Measurements from ENCODE around the gene HBB. TPM values are rescaled to one million over a fixed set of nuclear protein-coding genes. Genes with fewer than 3 reads are reported as not detected.

Gene HBB
- total RNA-seq, 2 experiments from 2014 or later: not detected

- intact Hi-C loops (cut with micrococcal nuclease): no loop called here
- H3K4me3 Mint-ChIP-seq: no peak overlapping the region
- no peak overlapping the region for H3K27ac Mint-ChIP-seq
- H3K27me3 Mint-ChIP-seq (ENCODE audit: low read depth): peaks cover 4% of the 10 kb centered on the region
- H3K9me3 Mint-ChIP-seq: no peaks in the 10 kb centered on the region
- DNase-seq: no peak
- H3K36me3 Mint-ChIP-seq (ENCODE audit: low read depth): no peaks in the 10 kb centered on the region
- H3K4me1 Mint-ChIP-seq (ENCODE audit: low read depth): no peaks in the 10 kb centered on the region
- CTCF ChIA-PET: no interaction called here
Measured at GRCh38 chr11:5231111-5231510, 4.2 kb upstream of the HBB start.

GRCh38 chr11:5230266-5230665 lies 3.4 kb upstream of the HBB start:
- no peaks in the 10 kb centered on the region for H3K36me3 Mint-ChIP-seq (ENCODE audit: low read depth)
- peaks cover 2% of the 10 kb centered on the region for H3K27me3 Mint-ChIP-seq (ENCODE audit: low read depth)
- H3K27ac Mint-ChIP-seq: no peak overlapping the region
- DNase-seq: no peak
- H3K4me3 Mint-ChIP-seq: no peak overlapping the region
- H3K9me3 Mint-ChIP-seq: no peaks in the 10 kb centered on the region
- intact Hi-C loops (cut with micrococcal nuclease): no loop called here
- no peaks in the 10 kb centered on the region for H3K4me1 Mint-ChIP-seq (ENCODE audit: low read depth)
- CTCF ChIA-PET: no interaction called here

DNA sequence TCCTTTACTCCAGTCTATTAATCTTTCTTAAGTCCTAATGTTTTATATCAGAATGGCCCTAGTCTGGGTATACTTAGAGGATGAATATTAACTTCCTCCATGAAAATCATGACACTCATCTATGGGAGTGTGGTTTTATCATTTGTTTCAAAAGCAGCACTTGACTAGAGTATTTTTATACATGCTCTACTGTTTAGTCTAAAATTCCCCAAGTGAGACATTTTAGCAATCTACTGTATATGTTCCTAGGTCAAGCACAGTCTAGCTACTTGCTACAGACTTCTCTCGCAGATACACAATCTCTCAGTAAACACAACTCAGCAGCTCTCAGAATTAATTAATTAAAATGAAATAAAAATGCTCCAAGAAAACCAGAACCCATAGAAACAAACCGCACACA lies 2.9 kb upstream of the HBB start:
- CTCF ChIA-PET: no interaction called here
- no peak overlapping the region for H3K27ac Mint-ChIP-seq
- no peaks in the 10 kb centered on the region for H3K36me3 Mint-ChIP-seq (ENCODE audit: low read depth)
- no peak overlapping the region for H3K4me3 Mint-ChIP-seq
- no peaks in the 10 kb centered on the region for H3K9me3 Mint-ChIP-seq
- H3K4me1 Mint-ChIP-seq (ENCODE audit: low read depth): no peaks in the 10 kb centered on the region
- intact Hi-C loops (cut with micrococcal nuclease): no loop called here
- no peak for DNase-seq
- no peaks in the 10 kb centered on the region for H3K27me3 Mint-ChIP-seq (ENCODE audit: low read depth)

- DNase-seq: no peak
- Mint-ChIP-seq H3K27ac (no peak overlapping the region), H3K27me3 (ENCODE audit: low read depth) (no peaks in the 10 kb centered on the region), H3K4me3 (no peak overlapping the region), H3K4me1 (ENCODE audit: low read depth) (no peaks in the 10 kb centered on the region), H3K9me3 (no peaks in the 10 kb centered on the region), H3K36me3 (ENCODE audit: low read depth) (no peaks in the 10 kb centered on the region)
- CTCF ChIA-PET: no interaction called here
- intact Hi-C loops (cut with micrococcal nuclease): no loop called here
Measured at GRCh38 chr11:5229356-5229755, 2.5 kb upstream of the HBB start.

DNA sequence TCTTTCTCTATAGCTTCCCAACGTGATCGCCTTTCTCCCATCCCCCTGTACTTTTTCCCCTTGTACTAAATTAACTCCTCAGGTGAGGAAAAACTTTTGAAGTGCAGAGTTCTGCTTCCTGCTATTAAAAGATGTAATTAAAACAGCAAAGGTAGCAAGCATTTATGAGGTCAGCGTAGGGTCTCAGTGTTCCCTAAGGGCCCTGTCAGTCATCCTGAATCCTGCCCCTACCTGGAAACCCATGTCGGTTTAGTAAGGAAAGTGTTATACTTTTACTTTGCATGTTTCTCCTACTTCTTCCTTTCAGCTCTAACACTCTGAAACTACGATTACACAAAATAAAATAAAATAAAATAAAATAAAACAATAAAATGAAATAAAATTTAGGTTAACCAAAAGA lies 1.3 kb upstream of the HBB start:
- intact Hi-C loops (cut with micrococcal nuclease): no loop called here
- CTCF ChIA-PET: no interaction called here
- no peaks in the 10 kb centered on the region for H3K4me1 Mint-ChIP-seq (ENCODE audit: low read depth)
- DNase-seq: no peak
- H3K9me3 Mint-ChIP-seq: no peaks in the 10 kb centered on the region
- H3K4me3 Mint-ChIP-seq: no peak overlapping the region
- H3K27me3 Mint-ChIP-seq (ENCODE audit: low read depth): no peaks in the 10 kb centered on the region
- H3K36me3 Mint-ChIP-seq (ENCODE audit: low read depth): no peaks in the 10 kb centered on the region
- H3K27ac Mint-ChIP-seq: no peak overlapping the region

DNA sequence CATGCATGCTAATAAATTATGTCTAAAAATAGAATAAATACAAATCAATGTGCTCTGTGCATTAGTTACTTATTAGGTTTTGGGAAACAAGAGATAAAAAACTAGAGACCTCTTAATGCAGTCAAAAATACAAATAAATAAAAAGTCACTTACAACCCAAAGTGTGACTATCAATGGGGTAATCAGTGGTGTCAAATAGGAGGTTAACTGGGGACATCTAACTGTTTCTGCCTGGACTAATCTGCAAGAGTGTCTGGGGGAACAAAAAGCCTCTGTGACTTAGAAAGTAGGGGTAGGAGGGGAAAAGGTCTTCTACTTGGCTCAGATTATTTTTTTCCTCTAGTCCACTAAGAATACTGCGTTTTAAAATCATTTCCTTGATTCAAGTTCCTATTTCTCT lies 810 bp upstream of the HBB start:
- Mint-ChIP-seq H3K4me3 (no peak overlapping the region), H3K27me3 (ENCODE audit: low read depth) (no peaks in the 10 kb centered on the region), H3K27ac (no peak overlapping the region), H3K9me3 (no peaks in the 10 kb centered on the region), H3K4me1 (ENCODE audit: low read depth) (no peaks in the 10 kb centered on the region), H3K36me3 (ENCODE audit: low read depth) (no peaks in the 10 kb centered on the region)
- no peak for DNase-seq
- intact Hi-C loops (cut with micrococcal nuclease): no loop called here
- CTCF ChIA-PET: no interaction called here

DNA sequence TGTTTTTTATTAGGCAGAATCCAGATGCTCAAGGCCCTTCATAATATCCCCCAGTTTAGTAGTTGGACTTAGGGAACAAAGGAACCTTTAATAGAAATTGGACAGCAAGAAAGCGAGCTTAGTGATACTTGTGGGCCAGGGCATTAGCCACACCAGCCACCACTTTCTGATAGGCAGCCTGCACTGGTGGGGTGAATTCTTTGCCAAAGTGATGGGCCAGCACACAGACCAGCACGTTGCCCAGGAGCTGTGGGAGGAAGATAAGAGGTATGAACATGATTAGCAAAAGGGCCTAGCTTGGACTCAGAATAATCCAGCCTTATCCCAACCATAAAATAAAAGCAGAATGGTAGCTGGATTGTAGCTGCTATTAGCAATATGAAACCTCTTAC lies 1.4 kb downstream of the HBB start:
- Mint-ChIP-seq H3K9me3 (no peaks in the 10 kb centered on the region), H3K27ac (no peak overlapping the region), H3K36me3 (ENCODE audit: low read depth) (no peaks in the 10 kb centered on the region), H3K4me3 (no peak overlapping the region), H3K4me1 (ENCODE audit: low read depth) (no peaks in the 10 kb centered on the region), H3K27me3 (ENCODE audit: low read depth) (no peaks in the 10 kb centered on the region)
- intact Hi-C loops (cut with micrococcal nuclease): no loop called here
- DNase-seq: no peak
- CTCF ChIA-PET: no interaction called here

GRCh38 chr11:5224538-5225479 lies 2.1 kb downstream of the HBB start:
- DNase-seq: no peak
- Mint-ChIP-seq H3K27ac (no peak overlapping the region), H3K9me3 (no peaks in the 10 kb centered on the region), H3K27me3 (ENCODE audit: low read depth) (no peaks in the 10 kb centered on the region), H3K4me1 (ENCODE audit: low read depth) (no peaks in the 10 kb centered on the region), H3K4me3 (no peak overlapping the region), H3K36me3 (ENCODE audit: low read depth) (no peaks in the 10 kb centered on the region)
- intact Hi-C loops (cut with micrococcal nuclease): no loop called here
- CTCF ChIA-PET: no interaction called here

DNA sequence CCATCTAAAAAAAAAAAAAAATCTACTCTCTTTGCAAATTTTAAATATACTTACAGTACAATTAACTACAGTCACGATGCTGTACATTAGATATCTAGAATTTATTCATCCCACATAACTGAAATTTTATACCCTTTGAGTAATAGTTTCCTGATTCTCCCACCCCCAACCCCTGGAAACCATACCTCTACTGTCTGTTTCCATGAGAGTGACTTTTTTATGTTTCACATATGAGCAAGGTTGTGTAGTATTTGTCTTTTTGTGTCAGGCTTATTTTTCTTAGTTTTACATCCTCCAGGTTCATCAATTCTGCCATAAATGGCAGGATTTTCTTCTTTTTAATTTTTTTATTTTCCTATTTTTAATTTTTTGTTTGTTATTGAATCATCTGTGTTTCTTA lies 3.2 kb downstream of the HBB start:
- no peaks in the 10 kb centered on the region for H3K4me1 Mint-ChIP-seq (ENCODE audit: low read depth)
- no peaks in the 10 kb centered on the region for H3K36me3 Mint-ChIP-seq (ENCODE audit: low read depth)
- intact Hi-C loops (cut with micrococcal nuclease): no loop called here
- no peak overlapping the region for H3K27ac Mint-ChIP-seq
- no peak for DNase-seq
- no peaks in the 10 kb centered on the region for H3K9me3 Mint-ChIP-seq
- no peaks in the 10 kb centered on the region for H3K27me3 Mint-ChIP-seq (ENCODE audit: low read depth)
- CTCF ChIA-PET: no interaction called here
- no peak overlapping the region for H3K4me3 Mint-ChIP-seq

GRCh38 chr11:5223146-5223545 lies 3.7 kb downstream of the HBB start:
- intact Hi-C loops (cut with micrococcal nuclease): no loop called here
- no peaks in the 10 kb centered on the region for H3K27me3 Mint-ChIP-seq (ENCODE audit: low read depth)
- H3K27ac Mint-ChIP-seq: no peak overlapping the region
- H3K4me3 Mint-ChIP-seq: no peak overlapping the region
- no peaks in the 10 kb centered on the region for H3K36me3 Mint-ChIP-seq (ENCODE audit: low read depth)
- H3K4me1 Mint-ChIP-seq (ENCODE audit: low read depth): no peaks in the 10 kb centered on the region
- CTCF ChIA-PET: no interaction called here
- H3K9me3 Mint-ChIP-seq: no peaks in the 10 kb centered on the region
- DNase-seq: no peak

GRCh38 chr11:5210376-5210885 lies 16.4 kb downstream of the HBB start:
- CTCF ChIA-PET: no interaction called here
- intact Hi-C loops (cut with micrococcal nuclease): no loop called here
- no peak overlapping the region for H3K27ac Mint-ChIP-seq

DNA sequence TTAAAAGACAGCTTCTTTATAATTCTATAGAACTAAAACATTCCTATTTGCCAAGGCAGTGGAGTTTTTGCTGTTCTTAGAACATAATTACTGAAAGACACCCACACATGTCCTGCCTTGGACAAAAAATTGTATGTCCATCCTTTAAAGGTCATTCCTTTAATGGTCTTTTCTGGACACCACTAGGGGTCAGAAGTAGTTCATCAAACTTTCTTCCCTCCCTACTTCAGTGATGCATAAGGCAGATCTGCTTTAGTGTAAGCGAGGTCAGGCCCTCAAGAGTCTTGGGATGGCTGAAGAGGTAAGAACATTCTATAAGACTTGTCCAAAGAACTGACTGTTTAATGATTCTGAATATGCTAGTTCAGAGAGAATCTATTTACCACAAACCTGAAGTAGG lies 22.1 kb downstream of the HBB start:
- intact Hi-C loops (cut with micrococcal nuclease): no loop called here
- no peak for DNase-seq
- Mint-ChIP-seq H3K27ac (no peak overlapping the region), H3K36me3 (ENCODE audit: low read depth) (no peaks in the 10 kb centered on the region), H3K27me3 (ENCODE audit: low read depth) (no peaks in the 10 kb centered on the region), H3K9me3 (no peaks in the 10 kb centered on the region), H3K4me1 (ENCODE audit: low read depth) (no peaks in the 10 kb centered on the region), H3K4me3 (no peak overlapping the region)
- CTCF ChIA-PET: no interaction called here

More at GRCh38 chr11:5210376-5210885, 16.4 kb downstream of the HBB start:
- H3K4me1 Mint-ChIP-seq (ENCODE audit: low read depth): no peaks in the 10 kb centered on the region
- H3K36me3 Mint-ChIP-seq (ENCODE audit: low read depth): no peaks in the 10 kb centered on the region
- H3K9me3 Mint-ChIP-seq: no peaks in the 10 kb centered on the region
- H3K27me3 Mint-ChIP-seq (ENCODE audit: low read depth): no peaks in the 10 kb centered on the region
- DNase-seq: no peak
- H3K4me3 Mint-ChIP-seq: no peak overlapping the region

GRCh38 chr11:5203366-5203765 lies 23.5 kb downstream of the HBB start:
- Mint-ChIP-seq H3K36me3 (ENCODE audit: low read depth) (no peaks in the 10 kb centered on the region), H3K27me3 (ENCODE audit: low read depth) (no peaks in the 10 kb centered on the region), H3K4me1 (ENCODE audit: low read depth) (no peaks in the 10 kb centered on the region), H3K9me3 (no peaks in the 10 kb centered on the region), H3K27ac (no peak overlapping the region), H3K4me3 (no peak overlapping the region)
- DNase-seq: no peak
- intact Hi-C loops (cut with micrococcal nuclease): no loop called here
- CTCF ChIA-PET: no interaction called here

All from activated naive CD4-positive, alpha-beta T cell treated with anti-CD3 and anti-CD28 coated beads for 36 hours (primary cell).